Activated CD8-positive, alpha-beta memory T cell treated with anti-CD3 and anti-CD28 coated beads for 4 hours (primary cell): ENCODE results near the gene DIAPH3.

ENCODE experiments used
- DNase-seq, 2 donors: peaks; one replicate each; pipeline ENCODE4 v3.0.0-alpha.2; 2020; ENCODE audit warnings: low read depth in 2 of 2

DIAPH3 gene

GRCh38 chr13:59625111-59625510 lies 538.6 kb downstream of the DIAPH3 start:
- DNase-seq = no peak

GRCh38 chr13:59623206-59623915 lies 540.4 kb downstream of the DIAPH3 start:
- no peak for DNase-seq

- DNase-seq = no peak
These were observed 542.0 kb downstream of the DIAPH3 start for GRCh38 chr13:59621773-59622172.
